Measurements from ENCODE around the gene HSPG2.

HSPG2 gene

DNA sequence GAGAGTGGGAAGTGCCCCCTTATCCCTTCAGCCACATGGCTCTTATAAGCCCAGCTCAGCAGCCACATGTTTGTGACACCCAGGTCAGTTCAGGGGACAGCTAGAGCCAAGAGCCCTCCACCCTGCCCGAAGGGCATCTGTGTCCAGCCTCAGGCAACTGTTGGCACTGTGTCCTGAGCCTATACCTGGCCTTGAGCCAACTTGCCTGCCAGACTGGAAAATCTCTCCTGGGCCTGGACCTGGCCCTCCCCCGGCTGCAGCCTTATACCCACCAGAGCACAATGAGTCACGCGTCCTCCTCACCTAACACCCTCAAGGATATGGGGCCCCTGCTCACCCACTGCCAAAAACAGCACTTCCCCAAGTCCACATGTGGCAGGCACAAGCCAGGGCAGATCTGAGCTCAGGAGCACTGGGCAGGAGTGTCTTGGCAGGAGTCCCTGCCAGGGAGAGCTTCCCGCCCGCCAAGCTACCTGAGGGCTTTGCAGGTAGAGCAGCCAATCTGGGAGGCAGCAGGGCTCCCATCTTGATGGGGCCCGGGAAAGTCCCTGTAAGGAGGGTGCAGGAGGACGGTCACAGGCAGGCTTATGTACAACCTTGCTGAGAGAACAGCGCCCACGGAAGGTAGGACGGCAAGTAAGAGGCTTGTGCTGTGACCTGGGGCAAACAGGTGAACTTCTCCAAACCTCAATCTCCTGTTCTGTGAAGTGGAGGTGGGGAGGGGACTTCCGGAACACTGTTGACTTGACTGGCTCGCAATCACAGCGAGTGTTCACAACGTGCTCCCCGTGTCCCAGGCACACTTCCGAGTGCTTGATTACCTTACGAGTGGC lies 19.8 kb upstream of the HSPG2 start:
- DNase-seq, result peak in 1 of 58 donors; percentile 19

DNA sequence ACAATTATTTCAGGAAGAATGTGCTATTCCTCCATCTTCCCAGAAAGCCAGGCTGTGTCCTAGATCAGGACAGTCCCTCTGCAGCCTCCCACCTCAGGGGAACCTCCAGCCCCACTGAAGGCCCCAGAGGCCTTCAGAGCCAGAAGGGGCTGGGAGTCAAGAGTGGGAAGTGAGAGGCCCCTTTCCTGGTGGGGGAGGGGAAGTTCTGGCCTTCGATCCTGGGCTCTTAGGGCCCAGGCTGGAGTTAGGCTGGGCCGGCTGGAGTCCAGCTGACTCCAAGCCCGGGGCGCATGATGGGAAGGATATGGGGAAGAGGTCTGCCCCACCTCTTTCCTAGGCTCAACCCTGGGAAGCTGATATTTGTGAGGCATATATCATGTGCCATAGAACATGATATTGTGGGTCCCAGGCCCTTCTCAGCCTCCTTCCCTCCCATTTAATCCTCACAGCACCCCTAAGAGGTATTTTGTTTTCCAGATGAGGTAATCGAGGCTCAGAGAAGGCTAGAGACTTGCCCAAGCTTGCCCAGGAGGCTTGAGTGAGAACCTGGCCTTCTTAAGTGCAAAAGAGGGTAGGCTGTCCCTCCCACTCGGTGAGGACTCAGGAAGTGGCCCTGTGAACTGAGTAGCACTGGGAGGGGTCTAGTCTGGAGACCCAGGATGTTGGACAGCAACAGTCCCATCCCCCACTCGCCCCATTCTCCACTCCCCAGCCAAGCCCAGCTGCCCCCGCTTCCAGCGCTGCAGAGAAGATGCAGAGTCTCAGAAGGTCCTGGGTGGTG lies 18.6 kb upstream of the HSPG2 start:
- no peak for DNase-seq

- no peak for DNase-seq
These were observed 17.9 kb upstream of the HSPG2 start for GRCh38 chr1:21955058-21955457.

GRCh38 chr1:21952786-21953520 lies 15.8 kb upstream of the HSPG2 start:
- no peak for DNase-seq

DNA sequence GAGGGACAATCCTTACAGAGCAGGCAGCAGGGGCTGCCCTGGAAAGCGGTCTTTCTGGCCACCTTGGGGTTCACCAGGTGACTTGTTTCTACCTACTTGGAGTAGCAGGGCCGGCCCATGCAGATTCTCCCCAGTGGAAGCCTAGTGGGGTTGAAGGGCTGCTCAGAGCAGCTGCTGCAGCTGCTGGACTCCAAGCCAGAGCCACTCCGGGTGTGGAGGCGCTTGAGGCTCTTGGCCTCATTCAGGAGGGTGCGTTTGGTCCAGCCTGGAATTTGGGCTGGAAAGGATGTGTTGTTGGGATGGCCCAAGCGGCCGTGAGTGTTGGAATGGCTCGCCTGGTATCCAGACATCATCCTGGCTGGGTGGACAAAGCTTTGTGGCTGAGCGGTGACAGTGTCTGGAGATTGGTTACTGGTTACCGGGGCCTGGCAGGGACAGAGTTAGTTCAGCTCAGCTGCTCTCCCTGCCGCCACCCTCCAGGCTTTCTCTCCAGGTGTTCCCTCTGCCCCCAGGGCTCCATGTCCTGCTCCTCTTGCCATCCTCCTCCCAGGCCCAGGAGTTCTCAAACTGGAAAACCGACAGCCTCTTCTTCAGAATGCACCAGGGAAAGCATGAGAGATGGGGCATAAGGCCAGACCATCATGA lies 14.2 kb upstream of the HSPG2 start:
- DNase-seq, result no peak

GRCh38 chr1:21950734-21951133 lies 13.6 kb upstream of the HSPG2 start:
- DNase-seq, result no peak

GRCh38 chr1:21946836-21947587 lies 9.9 kb upstream of the HSPG2 start:
- no peak for DNase-seq

DNA sequence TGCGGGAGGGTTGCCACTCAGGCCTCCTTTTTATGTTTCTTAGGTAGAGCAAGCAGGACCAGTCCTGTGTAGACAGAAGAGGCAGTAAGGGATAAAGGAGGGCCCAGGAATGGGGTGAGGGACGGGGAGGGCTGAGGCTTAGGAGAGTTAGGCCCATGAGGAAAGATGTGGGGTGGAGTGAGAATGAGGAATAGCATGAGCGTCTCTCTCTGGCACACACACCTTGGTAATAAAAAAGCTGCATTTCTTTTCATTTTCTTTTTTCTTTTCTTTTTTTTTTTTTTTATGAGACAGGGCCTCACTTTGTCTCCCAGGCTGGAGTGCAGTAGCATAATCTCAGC lies 7.6 kb upstream of the HSPG2 start:
- DNase-seq, result no peak

DNA sequence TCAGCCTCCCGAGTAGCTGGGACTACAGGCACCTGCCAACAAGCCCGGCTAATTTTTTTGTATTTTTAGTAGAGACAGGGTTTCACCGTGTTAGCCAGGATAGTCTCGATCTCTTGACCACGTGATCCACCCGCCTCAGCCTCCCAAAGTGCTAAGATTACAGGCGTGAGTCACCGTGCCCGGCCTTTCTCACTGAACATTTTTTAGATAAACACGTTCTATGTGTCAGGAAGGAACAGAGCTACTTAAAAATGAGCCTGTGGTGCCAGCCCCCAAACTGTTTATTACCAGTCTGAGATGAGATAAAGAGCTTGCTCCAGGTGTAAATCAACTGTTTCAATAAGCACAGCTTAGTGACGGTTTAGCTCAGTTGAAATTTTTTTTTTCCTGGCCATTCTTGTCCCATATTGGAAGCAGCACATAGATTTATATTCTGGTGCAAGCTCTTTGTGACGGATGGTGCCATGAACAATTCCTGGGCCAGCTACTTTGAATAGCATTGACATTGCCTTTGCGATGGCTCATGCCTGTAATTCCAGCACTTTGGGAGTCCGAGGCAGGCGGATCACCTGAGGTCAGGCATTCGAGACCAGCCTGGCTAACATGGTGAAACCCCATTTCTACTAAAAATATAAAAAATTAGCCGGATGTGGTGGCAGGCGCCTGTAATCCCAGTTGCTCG lies 6.0 kb upstream of the HSPG2 start:
- peak in 3 of 58 donors; percentile 5 to 15 (median 5) for DNase-seq

DNA sequence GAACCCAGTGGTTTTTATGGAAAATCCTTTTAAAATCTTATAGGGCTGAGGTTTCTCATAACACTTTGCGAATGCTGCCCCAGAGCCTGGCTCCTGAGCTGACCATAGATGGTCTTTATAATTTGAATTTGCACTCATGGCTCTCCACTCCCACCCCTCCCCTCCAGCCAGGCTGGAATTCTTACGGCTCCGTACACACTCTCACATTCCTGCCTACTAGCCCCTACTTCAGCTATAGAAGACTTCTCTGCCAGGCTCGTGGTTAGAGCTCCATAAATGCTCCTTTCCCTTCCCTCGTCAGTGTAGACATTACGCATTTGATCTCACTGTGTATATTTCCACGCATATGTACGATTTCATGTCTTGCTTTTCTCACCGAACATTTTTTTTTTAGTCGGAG lies 5.4 kb upstream of the HSPG2 start:
- DNase-seq, result no peak

GRCh38 chr1:21941370-21941769 lies 4.3 kb upstream of the HSPG2 start:
- no peak for DNase-seq

DNA sequence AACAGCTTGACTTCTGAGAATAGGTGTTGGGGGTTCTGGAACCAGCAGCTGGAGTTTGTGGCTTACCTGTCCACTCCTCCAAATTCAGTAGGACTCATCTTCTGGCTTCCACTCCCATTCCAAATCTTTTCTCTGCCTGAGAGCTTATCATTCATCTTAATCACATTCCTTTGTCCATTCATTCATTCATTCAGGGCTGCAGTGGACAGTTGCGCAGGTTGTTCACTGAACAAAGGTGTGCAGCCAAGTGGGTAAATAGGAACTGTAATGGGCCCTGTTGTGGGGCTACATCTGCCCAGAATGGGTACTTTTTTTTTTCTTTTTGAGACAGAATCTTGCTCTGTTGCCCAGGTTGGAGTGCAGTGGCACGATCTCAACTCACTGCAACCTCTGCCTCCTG lies 3.4 kb upstream of the HSPG2 start:
- no peak for DNase-seq

DNA sequence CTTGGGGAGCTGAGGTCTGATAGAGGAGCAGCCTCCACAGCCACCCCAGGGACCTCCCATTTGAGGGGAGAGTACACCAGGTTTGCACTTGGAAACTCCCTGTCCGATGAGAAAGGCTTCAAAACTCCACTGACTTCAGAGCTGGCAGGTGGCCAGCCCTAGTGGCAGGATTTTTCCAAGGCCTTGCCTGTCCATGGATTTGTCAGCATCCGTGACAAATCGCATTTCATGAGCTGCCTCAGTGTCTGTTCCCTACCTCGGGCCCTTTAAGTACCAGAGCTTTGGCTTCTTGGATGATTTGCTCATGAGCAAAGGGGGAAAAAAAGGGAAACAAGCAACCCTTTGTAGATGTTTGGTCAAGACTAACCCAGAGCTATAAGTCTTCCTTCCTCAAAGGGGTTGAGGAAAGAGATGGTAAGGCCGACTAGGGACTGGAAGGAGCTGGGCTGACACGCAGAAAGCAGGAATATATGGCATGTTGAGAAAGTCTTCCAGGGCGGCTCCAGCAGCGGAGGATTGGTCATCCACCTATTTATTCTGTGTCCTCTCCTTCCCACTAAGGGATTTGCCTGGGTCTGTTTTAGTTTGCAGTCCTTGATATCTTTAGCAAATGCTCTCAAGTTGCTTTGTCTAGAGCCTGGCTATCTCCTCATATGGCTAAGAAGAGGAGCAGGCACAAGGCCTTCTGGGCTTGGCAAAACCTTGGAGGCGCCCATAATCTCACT lies 2.7 kb upstream of the HSPG2 start:
- DNase-seq, result peak in 48 of 58 donors; percentile 2 to 78 (median 33)

DNA sequence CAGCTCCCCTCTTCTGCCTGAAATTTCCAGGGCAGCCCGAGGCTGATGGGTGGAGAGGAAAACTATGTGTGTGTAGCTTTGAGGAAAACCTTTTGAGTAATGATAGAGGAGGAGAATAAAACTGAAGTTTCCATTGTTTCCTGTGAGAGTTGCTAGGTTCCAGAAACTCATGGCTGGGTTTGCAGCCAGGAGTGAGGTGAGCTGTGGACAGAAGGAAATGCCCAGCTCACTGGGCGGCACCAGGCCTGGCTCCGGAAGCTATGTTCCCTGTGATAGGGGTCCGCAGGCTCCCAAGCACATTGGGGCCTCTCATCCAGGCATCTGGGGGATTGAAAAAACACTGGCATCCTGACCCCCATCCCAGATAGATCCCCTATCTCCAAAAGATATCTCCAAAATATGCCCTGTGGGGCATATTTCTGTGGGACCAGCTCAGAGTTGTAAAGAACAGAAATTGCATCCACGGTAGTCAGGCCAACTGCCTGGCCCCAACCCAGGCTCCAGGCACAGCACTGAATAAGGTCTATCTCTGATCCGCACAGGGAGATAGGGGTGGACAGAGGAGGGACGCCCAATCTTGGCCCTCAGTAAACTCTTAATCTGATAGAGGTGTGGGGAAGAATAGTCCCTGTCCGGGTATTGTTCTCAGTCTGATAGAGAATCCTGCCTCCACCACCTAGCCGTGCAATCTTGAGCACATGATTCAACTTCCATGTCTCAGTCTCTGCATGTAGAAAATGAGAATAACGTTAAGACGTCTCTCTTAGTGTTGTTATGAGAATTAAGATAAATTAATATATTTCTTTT lies 1.8 kb upstream of the HSPG2 start:
- no peak for DNase-seq

GRCh38 chr1:21937372-21938121 lies 437 bp upstream of the HSPG2 start:
- peak in 55 of 58 donors; percentile 5 to 89 (median 75) for DNase-seq

- DNase-seq, result peak in 5 of 58 donors; percentile 22 to 42 (median 31)
These were observed 611 bp downstream of the HSPG2 start for GRCh38 chr1:21936366-21937031.

DNA sequence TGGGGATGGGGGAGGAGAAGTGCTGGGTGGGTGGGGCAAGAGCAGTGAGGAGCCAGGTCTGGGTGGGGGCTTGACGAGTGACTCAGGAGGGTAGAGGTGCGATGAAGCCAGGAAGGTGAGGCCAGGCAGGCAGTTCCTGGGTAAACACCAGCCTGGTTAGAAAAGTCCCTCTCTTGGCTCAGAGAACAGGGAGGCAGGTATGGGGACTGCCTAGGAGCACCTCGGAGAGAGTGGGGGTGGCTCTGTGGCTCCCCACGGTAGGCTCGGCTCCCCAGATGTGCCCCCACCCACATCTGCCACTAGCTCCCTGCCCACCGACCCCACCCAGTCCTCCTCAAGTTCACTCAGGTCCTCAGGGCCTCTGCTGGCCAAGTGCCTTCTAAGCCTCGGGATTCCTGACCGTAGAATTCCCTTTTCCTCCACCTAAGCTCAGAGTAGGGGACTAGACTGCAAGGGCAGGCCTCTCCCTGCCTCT lies 1.2 kb downstream of the HSPG2 start:
- no peak for DNase-seq
